Ascending aorta (tissue), 2 donors: Measurements from ENCODE around the gene PRMT7. TPM values are rescaled to one million over a fixed set of nuclear protein-coding genes. Genes with fewer than 3 reads are reported as not detected.

Experiments
- DNase-seq, 2 donors: peaks; one replicate each; pipeline ENCODE4 v3.0.0-alpha.2; 2019; ENCODE audit warnings: low spot score in 2 of 2
- H3K27ac ChIP-seq, 2 donors: fragments of 200-600 bp; sonication (generic); one replicate each; pipeline ENCODE4 v1.5.1; 2016 to 2017; ENCODE audit warnings: mild to moderate bottlenecking in 1 of 2
- H3K27me3 ChIP-seq: fragments of 200-600 bp; sonication (generic); one replicate; pipeline ENCODE4 v1.5.1; 2017
- H3K36me3 ChIP-seq, 2 donors: fragments of 200-600 bp; sonication (generic); one replicate each; pipeline ENCODE4 v1.5.1; 2016
- H3K4me1 ChIP-seq, 2 donors: fragments of 200-600 bp; sonication (generic); one replicate each; pipeline ENCODE4 v1.5.1; 2016 to 2017; ENCODE audit warnings: mild to moderate bottlenecking in 1 of 2
- H3K4me3 ChIP-seq, 2 donors: fragments of 200-600 bp; sonication (generic); one replicate each; pipeline ENCODE4 v1.5.1; 2016 to 2017; ENCODE audit warnings: mild to moderate bottlenecking in 1 of 2
- H3K9me3 ChIP-seq, 2 donors: fragments of 200-600 bp; sonication (generic); one replicate each; pipeline ENCODE4 v1.5.1; 2016
- intact Hi-C: fragments of 100-400 bp; cut with DNase I; formaldehyde crosslinking; loops from one replicate; pipeline ENCODE4 v1.15.1; 2023
- total RNA-seq: library from RNA; depleted of rRNA; stranded (reverse); fragments of >200 nt; gene quantifications from one replicate; pipeline ENCODE4 v1.1.0, GENCODE V29; 2016
- TF ChIP-seq, protein P1 (sequence below), 3 experiments: fragments of 200-600 bp in 2 of 3; fragments of 450-650 bp in 1 of 3; sonication (generic) in 2 of 3; IDR thresholded peaks; one replicate each; pipeline ENCODE4 v1.5.1; 2016 to 2019; ENCODE audit warnings: antibody characterized with exemption in 3 of 3, mild to moderate bottlenecking in 1 of 3, moderate library complexity in 1 of 3

PRMT7 gene
- total RNA-seq, 1 donor from 2014 or later, result 25.1 TPM

DNA sequence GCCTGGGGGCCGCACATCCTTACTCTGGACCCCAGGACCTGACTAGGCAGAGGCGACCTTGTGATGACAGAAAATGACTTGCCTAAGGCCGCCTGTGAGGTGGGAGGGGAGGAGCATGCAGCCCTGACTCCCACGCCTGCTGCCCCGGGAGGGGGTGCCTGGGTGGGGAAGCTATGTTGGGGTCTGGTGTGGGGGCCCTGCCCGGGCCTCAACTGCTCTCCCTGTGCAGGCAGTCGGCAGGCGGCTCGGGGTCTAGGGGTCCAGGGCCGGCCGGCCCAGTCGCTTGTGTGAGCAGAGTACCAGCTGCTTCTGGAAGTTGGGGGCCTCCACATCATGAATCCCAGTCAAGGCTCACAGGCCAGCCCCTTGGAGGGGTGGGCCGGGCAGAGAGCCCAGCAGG lies 48.1 kb downstream of the PRMT7 start:
- Histone ChIP-seq H3K27ac (no peak overlapping the region), H3K4me3 (no peak overlapping the region), H3K4me1 (no peaks in the 10 kb centered on the region), H3K36me3 (peaks cover 42 to 43% of the 10 kb centered on the region in 2 donors), H3K9me3 (no peaks in the 10 kb centered on the region), H3K27me3 (no peaks in the 10 kb centered on the region)
- intact Hi-C loops, result no loop called here
- DNase-seq, result no peak
- TF ChIP-seq, protein P1, sequence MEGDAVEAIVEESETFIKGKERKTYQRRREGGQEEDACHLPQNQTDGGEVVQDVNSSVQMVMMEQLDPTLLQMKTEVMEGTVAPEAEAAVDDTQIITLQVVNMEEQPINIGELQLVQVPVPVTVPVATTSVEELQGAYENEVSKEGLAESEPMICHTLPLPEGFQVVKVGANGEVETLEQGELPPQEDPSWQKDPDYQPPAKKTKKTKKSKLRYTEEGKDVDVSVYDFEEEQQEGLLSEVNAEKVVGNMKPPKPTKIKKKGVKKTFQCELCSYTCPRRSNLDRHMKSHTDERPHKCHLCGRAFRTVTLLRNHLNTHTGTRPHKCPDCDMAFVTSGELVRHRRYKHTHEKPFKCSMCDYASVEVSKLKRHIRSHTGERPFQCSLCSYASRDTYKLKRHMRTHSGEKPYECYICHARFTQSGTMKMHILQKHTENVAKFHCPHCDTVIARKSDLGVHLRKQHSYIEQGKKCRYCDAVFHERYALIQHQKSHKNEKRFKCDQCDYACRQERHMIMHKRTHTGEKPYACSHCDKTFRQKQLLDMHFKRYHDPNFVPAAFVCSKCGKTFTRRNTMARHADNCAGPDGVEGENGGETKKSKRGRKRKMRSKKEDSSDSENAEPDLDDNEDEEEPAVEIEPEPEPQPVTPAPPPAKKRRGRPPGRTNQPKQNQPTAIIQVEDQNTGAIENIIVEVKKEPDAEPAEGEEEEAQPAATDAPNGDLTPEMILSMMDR (IDR thresholded peaks at IDR 0.05), result no peak

DNA sequence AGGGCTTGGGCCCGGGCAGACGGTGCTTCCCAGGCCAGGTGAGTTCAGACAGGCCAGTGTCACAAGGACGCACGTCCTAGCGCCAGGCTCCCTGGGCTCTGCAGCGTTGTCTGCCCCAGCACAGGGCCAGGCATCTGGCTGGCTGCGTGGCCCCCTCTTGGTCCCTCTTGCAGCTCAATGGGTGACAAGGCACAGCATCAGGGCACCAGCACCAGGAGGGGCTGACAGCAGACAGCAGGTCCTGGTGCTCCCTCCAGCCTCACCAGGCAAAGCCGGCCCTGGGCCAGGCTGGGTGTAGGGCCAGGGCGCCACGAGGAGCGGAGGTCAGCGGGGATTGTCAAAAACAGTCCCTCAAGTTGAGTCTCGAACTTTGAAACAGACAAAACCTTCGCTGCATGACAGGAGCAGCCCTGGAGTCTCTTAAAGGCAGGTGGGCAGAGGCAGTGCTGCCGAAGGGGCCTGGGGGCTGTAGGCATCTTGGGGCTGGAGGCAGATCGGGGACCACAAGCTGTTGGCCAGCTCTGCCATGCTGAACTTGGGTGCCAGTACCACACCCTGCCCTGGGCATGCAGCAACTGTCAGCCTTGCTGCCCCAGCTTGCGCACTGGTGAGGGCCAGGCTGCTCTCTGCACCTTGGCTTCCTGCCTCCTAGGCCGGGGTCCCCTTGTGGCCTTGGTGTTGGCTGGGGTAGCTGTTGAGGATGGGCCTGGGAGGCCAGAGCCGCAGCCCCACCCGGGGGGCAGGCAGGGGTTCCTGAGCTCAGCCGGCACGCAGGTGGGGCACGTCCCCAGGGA lies 48.8 kb downstream of the PRMT7 start:
- no peak overlapping the region for H3K4me3 ChIP-seq
- H3K36me3 ChIP-seq, result peaks cover 36 to 38% of the 10 kb centered on the region in 2 donors
- H3K4me1 ChIP-seq, result no peaks in the 10 kb centered on the region
- intact Hi-C loops, result no loop called here
- H3K27ac ChIP-seq, result no peak overlapping the region
- TF ChIP-seq, protein P1 (IDR thresholded peaks at IDR 0.05), result no peak
- no peaks in the 10 kb centered on the region for H3K9me3 ChIP-seq
- no peaks in the 10 kb centered on the region for H3K27me3 ChIP-seq
- no peak for DNase-seq

DNA sequence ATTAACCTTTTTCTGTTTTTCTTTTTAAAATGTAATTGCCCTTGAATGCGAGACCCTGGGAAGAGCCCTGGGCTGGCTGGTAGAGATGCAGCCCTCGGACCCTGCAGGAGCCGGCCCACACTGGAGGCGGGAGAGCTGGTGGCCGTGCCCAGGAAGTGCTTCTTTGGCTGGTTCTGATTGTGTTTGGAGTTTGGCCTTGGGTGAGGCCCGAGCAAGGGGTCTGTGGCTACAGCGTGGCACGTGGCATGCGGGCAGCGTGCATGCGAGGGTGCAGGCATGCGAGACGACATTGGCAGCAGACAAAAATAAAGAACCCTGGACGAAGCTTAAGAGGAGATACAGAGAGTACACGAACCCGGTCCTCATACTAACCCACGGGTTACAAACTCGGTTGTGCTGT lies 49.7 kb downstream of the PRMT7 start:
- no peaks in the 10 kb centered on the region for H3K4me1 ChIP-seq
- intact Hi-C loops, result no loop called here
- H3K9me3 ChIP-seq, result no peaks in the 10 kb centered on the region
- H3K4me3 ChIP-seq, result no peak overlapping the region
- DNase-seq, result no peak
- TF ChIP-seq, protein P1 (IDR thresholded peaks at IDR 0.05), result no peak
- H3K36me3 ChIP-seq, result peaks cover 27 to 36% of the 10 kb centered on the region in 2 donors
- H3K27ac ChIP-seq, result no peak overlapping the region
- H3K27me3 ChIP-seq, result no peaks in the 10 kb centered on the region

DNA sequence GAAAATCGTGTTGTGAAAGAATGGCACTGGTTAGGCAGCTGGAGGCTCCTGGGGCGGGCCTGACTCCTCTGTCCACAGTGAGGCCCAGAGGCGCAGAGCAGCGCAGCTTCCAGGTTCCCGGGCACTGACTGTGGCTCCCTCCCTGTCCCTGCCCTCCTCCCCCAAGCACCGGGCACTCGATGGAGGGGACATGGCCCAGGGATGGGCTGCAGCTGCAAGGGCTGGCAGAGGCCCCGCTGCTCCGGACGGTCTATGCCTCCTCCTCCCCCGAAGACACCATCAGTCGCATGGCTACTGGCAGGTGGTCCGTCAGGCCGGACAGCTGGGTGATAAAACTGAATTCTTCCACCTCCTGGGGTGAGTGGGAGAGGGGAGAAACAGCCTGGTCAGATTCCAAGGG lies 50.1 kb downstream of the PRMT7 start:
- Histone ChIP-seq H3K27me3 (no peaks in the 10 kb centered on the region), H3K27ac (no peak overlapping the region), H3K9me3 (no peaks in the 10 kb centered on the region), H3K36me3 (peaks cover 23 to 32% of the 10 kb centered on the region in 2 donors), H3K4me1 (no peaks in the 10 kb centered on the region), H3K4me3 (no peak overlapping the region)
- intact Hi-C loops, result no loop called here
- TF ChIP-seq, protein P1 (IDR thresholded peaks at IDR 0.05), result no peak
- DNase-seq, result no peak

DNA sequence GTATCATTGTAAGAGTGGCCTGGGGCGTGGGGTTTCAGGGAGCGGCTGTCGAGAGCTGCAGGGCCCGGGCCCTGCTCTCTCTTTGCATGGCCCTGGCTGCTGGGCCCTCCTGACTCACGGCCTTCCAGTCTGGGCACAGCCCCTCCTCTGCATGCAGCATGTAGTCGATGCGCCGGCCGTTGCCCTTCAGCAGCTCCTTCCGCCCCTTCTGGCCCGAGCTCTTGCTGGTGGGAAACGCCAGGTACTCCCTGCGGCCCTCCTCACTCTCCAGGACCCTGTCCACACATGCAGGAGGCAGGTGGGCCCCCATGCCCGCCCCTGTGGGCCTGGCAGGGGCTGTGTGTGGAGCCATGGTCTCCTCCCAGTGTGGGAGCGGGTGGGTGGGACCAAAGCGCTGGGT lies 50.7 kb downstream of the PRMT7 start:
- peaks cover 18 to 27% of the 10 kb centered on the region in 2 donors for H3K36me3 ChIP-seq
- intact Hi-C loops, result no loop called here
- no peaks in the 10 kb centered on the region for H3K4me1 ChIP-seq
- H3K27ac ChIP-seq, result no peak overlapping the region
- no peaks in the 10 kb centered on the region for H3K9me3 ChIP-seq
- H3K27me3 ChIP-seq, result no peaks in the 10 kb centered on the region
- TF ChIP-seq, protein P1 (IDR thresholded peaks at IDR 0.05), result no peak
- no peak for DNase-seq
- no peak overlapping the region for H3K4me3 ChIP-seq
